GM18511 (cell line): ENCODE results near the gene ATE1.

Experiments used
- ATAC-seq: cut with Tn5 transposase; IDR thresholded peaks from one replicate; pipeline ENCODE4 v1.9.1; 2021; ENCODE audit warnings: mild to moderate bottlenecking, moderate library complexity; ENCODE audit not compliant: unreplicated experiment

ATE1 gene

GRCh38 chr10:121741248-121741792 is 186.5 kb downstream of the ATE1 start:
- ATAC-seq, result no peak

GRCh38 chr10:121740069-121740468 is 187.8 kb downstream of the ATE1 start:
- no peak for ATAC-seq

- ATAC-seq, result no peak
Measured at GRCh38 chr10:121739114-121739513, 188.7 kb downstream of the ATE1 start.

GRCh38 chr10:121736315-121737130 is 191.3 kb downstream of the ATE1 start:
- ATAC-seq, result no peak

- no peak for ATAC-seq
Measured at GRCh38 chr10:121735263-121735662, 192.6 kb downstream of the ATE1 start.

- no peak for ATAC-seq
Measured at GRCh38 chr10:121734589-121735045, 193.2 kb downstream of the ATE1 start.

- ATAC-seq, result no peak
Measured at GRCh38 chr10:121732656-121733445, 195.0 kb downstream of the ATE1 start.

- ATAC-seq, result no peak
Measured at GRCh38 chr10:121732172-121732571, 195.7 kb downstream of the ATE1 start.

- no peak for ATAC-seq
Measured at GRCh38 chr10:121724282-121724681, 203.5 kb downstream of the ATE1 start.

GRCh38 chr10:121722665-121723064 is 205.2 kb downstream of the ATE1 start:
- no peak for ATAC-seq

GRCh38 chr10:121721257-121721656 is 206.6 kb downstream of the ATE1 start:
- no peak for ATAC-seq

GRCh38 chr10:121715969-121716368 is 211.9 kb downstream of the ATE1 start:
- ATAC-seq, result no peak

GRCh38 chr10:121715076-121715475 is 212.8 kb downstream of the ATE1 start:
- no peak for ATAC-seq

- no peak for ATAC-seq
Measured at GRCh38 chr10:121713486-121713885, 214.3 kb downstream of the ATE1 start.

- no peak for ATAC-seq
Measured at GRCh38 chr10:121710971-121711370, 216.9 kb downstream of the ATE1 start.

GRCh38 chr10:121710207-121710606 is 217.6 kb downstream of the ATE1 start:
- ATAC-seq, result no peak

- ATAC-seq, result no peak
Measured at GRCh38 chr10:121709675-121710073, 218.2 kb downstream of the ATE1 start.

GRCh38 chr10:121708728-121709674 is 218.8 kb downstream of the ATE1 start:
- ATAC-seq, result no peak

- no peak for ATAC-seq
Measured at GRCh38 chr10:121702351-121703320, 225.2 kb downstream of the ATE1 start.
